Measurements from ENCODE around the gene C1orf159. TPM values are rescaled to one million over a fixed set of nuclear protein-coding genes. Genes with fewer than 3 reads are reported as not detected.

C1orf159 gene
- total and polyA plus RNA-seq, 2 of the 8 experiments (the other 6 are each of a cell fraction or from before 2014, with no cell fraction given): 10.0 to 10.9 TPM

GRCh38 chr1:1071486-1072298 is 44.2 kb downstream of the C1orf159 start:
- no peak for DNase-seq (ENCODE audit: low read depth in 1 of 2, low spot score in 2 of 2)
- peaks cover 0 to 12% of the 10 kb centered on the region in 2 experiments for H4K20me1 ChIP-seq (replicated peaks in 1 of 2; ENCODE audit: control insufficient read depth in 1 of 2, insufficient read depth in 2 of 2, low read length in 2 of 2)
- H3K4me1 ChIP-seq (replicated peaks in 1 of 4; ENCODE audit: control insufficient read depth in 3 of 4, insufficient read depth in 4 of 4, low read length in 3 of 4): peaks cover 0 to 9% (median 1%) of the 10 kb centered on the region in 4 experiments; a peak in 4 of 7 replicates
- H3K36me3 ChIP-seq (ENCODE audit: control insufficient read depth in 2 of 4, insufficient read depth in 4 of 4, low read length in 3 of 4): no peaks in the 10 kb centered on the region
- no peak overlapping the region for H4K5ac ChIP-seq (ENCODE audit: insufficient read length, low read depth, low read length)
- no peak overlapping the region for H4K91ac ChIP-seq (replicated peaks; ENCODE audit: insufficient read length, low read length)
- no peak overlapping the region for H3K14ac ChIP-seq (ENCODE audit: insufficient read length)
- H3K23ac ChIP-seq (ENCODE audit: insufficient read length): no peak overlapping the region
- H3K4me3 ChIP-seq (ENCODE audit: extremely low read depth in 1 of 4, insufficient read depth in 2 of 4, low read depth in 3 of 4, low read length in 4 of 4): no peak overlapping the region
- H2BK20ac ChIP-seq (ENCODE audit: low read length): no peak overlapping the region
- FAIRE-seq: no peak
- H3K79me1 ChIP-seq (ENCODE audit: low read depth, low read length): no peaks in the 10 kb centered on the region
- H3K9ac ChIP-seq (replicated peaks in 1 of 4; ENCODE audit: extremely low read depth in 1 of 4, low read depth in 3 of 4, low read length in 3 of 4): no peak overlapping the region
- no peak overlapping the region for H3K18ac ChIP-seq (ENCODE audit: extremely low read depth, low read length)
- no peak overlapping the region for H3K27ac ChIP-seq (ENCODE audit: low read depth, low read length)
- no peaks in the 10 kb centered on the region for H3K9me3 ChIP-seq (ENCODE audit: insufficient read depth in 2 of 2, low read depth in 1 of 2, low read length in 1 of 2)
- no peak overlapping the region for H2BK5ac ChIP-seq (ENCODE audit: low read depth, low read length)
- peaks cover 1 to 18% (median 12%) of the 10 kb centered on the region in 4 experiments; a peak in 6 of 7 replicates for H3K27me3 ChIP-seq (replicated peaks in 1 of 4; ENCODE audit: control insufficient read depth in 3 of 4, extremely low read depth in 1 of 4, insufficient read depth in 3 of 4, low read length in 3 of 4)
- no peak overlapping the region for H2BK15ac ChIP-seq (ENCODE audit: low read length)
- ChIA-PET CTCF (ENCODE audit: partially characterized antibody) (interaction anchor here (0.7 to 1.6 kb wide), 5 partner anchors 12 to 193 kb away, joined by 3 to 5 read pairs (median 3); no protein-coding TSS in a partner anchor), POLR2A (ENCODE audit: partially characterized antibody) (interaction anchor here (0.8 to 2.8 kb wide), 5 partner anchors 7 to 37 kb away, joined by 3 to 11 read pairs (median 3); no protein-coding TSS in a partner anchor)
- H3K4me2 ChIP-seq (ENCODE audit: insufficient read depth in 1 of 2, low read depth in 2 of 2, low read length in 2 of 2): no peak overlapping the region
- H3K4ac ChIP-seq (replicated peaks; ENCODE audit: insufficient read length, low read depth, low read length): no peak overlapping the region
- 93% methylated on average over 30 of the region's 56 CpGs; no CpG with 5 or more reads in 1 of the 2 experiments for WGBS, 2 experiments (ENCODE audit: extremely low coverage in 1 of 2, insufficient coverage in 1 of 2, insufficient read length in 1 of 2, insufficient replicate concordance in 2 of 2, low coverage in 1 of 2, low lambda C conversion rate in 2 of 2, missing lambda C conversion rate in 1 of 2)
- H2BK12ac ChIP-seq (ENCODE audit: low read depth, low read length): no peak overlapping the region
- H4K8ac ChIP-seq (ENCODE audit: extremely low read depth, insufficient read depth, low read length): no peak overlapping the region
- H2AK5ac ChIP-seq (ENCODE audit: low read depth, low read length): no peak overlapping the region
- no peak overlapping the region for H2AFZ ChIP-seq (ENCODE audit: low read length)
- no peaks in the 10 kb centered on the region for H3K79me2 ChIP-seq (ENCODE audit: control insufficient read depth in 1 of 2, insufficient read depth in 2 of 2, low read length in 2 of 2)
- no peak overlapping the region for H2BK120ac ChIP-seq (replicated peaks; ENCODE audit: low read depth, low read length)
- H3K23me2 ChIP-seq (ENCODE audit: low read depth, low read length): peaks cover 7% of the 10 kb centered on the region; the same call in 1 of the 2 replicates
- no peak overlapping the region for H3K56ac ChIP-seq (replicated peaks; ENCODE audit: insufficient read length, low read depth, low read length)

Measured in H1 (cell line).